Measurements from ENCODE around the gene KCNK15.

Gene KCNK15

DNA sequence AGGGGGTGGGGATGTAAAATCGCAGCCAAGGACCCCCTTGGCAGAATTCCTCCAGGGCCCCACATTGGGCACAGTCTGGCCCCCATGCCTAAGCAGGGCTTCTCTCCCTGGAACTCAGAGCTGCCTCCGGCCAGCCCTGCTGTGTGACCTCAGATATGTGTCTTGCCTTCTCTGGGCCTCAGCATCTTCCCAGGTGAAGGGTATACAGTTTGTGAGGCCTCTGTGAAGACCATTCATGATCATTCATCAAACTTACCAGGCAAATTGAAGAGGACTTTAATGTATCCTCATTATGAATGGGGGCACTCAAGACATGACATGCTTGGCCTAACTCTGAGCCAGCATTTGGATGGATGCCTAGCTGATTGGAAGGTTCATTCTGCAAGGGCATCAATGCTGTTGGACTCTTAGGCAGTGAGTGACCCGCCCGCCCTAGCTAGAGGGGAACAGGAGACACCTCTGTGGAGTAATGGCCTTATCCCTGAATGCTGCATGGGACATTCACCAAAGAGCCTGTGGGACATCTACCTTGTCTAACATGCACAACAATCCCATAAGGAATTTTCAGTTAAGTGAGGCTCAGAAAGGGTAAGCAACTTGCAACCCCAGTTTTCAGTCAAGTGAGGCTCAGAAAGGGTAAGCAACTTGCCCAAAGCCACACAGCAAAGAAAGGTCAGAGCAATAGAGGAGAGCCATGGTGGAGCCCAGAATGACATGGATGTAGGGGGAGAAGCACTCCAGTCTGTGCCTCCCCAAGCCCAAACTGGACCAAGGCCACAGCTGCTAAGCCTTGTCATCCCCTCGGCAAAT is 30.0 kb upstream of the KCNK15 start:
- no peak for DNase-seq

DNA sequence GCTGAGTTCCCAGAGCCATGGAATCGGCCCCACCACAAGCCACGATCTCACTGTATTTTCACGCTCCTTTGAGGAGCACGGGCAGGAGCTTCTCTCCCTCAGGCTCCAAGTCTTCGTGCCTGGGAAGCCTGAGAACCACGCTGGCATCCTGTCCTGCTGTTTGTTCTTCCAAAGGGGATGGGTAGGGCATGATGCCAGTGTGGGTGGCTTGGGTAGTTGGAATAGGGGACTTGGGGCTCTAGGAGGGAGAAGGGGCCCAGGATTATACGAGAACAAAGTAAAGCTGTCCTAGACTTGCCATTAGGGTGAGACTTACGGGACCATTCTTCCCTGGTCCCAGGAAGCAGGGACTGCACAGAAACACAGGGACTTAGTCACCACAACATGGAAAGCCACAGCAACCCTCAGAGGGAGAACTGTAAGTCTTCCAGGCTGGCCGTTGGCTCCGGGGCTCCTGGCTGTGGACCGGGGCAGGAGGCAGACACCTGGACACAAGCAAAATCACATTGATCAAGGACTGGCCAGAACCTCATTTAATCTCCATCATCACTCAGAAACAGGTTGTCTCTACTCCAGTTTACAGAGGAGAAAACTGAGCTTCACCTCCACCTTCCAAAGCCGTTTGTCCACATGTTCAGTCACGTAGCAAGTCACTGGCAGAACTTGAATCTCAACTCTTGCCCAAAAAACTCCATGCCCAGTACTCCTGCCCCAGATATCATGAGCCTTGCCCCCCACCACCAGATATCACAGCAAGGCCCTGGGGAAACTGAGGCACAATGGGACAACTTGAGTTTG is 29.2 kb upstream of the KCNK15 start:
- no peak for DNase-seq

DNA sequence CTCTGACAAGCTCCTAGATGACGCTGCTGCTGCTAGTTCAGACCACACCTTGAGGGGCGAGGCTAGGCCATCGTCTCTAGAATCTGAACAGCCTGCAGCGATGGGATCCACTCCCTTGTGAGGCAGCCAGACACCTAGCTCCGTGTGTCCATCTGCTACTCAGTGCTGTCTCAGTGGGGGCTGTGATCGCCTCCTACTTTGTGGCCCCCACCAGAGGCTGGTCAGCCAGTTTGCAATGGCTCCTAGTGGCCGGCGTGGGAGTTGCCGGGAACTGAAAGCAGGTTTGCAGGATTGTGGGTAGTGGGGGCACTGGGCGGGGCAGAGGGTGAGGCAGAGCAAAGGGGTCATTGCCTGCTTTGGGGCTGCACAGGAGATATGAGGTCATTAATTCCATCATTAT is 27.7 kb upstream of the KCNK15 start:
- DNase-seq, result no peak

DNA sequence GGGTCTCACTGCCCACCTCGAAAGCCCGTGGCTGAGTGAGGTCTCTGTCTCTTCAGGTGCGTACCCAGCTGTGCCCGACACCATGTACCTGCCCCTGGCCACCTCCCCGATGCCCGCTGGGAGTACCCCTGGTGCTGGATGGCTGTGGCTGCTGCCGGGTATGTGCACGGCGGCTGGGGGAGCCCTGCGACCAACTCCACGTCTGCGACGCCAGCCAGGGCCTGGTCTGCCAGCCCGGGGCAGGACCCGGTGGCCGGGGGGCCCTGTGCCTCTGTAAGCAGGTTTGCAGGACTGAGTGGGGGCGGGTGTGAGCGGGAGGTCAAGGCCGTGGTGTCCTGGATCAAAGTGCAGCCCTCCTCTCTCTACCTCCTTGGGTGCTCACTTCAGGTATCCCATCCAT is 25.8 kb upstream of the KCNK15 start:
- DNase-seq, result no peak

DNA sequence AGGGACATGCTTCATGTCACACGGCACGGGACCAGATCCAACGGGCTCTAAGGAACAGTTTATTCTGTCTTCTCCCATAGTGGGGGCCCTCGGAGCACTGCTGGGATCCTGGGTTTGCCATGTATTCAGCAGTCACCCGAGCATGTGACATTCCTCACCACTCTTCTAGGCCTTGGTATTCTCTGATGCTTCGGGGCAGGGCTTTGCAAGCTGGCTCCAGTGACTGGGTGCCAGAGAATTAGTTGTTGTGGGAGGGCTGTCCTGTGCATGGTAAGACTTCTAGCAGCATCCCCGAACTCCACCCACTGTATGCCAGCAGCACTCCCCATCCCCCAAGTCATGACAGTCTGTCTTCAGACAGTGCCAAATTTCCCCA is 25.1 kb upstream of the KCNK15 start:
- DNase-seq, result no peak

DNA sequence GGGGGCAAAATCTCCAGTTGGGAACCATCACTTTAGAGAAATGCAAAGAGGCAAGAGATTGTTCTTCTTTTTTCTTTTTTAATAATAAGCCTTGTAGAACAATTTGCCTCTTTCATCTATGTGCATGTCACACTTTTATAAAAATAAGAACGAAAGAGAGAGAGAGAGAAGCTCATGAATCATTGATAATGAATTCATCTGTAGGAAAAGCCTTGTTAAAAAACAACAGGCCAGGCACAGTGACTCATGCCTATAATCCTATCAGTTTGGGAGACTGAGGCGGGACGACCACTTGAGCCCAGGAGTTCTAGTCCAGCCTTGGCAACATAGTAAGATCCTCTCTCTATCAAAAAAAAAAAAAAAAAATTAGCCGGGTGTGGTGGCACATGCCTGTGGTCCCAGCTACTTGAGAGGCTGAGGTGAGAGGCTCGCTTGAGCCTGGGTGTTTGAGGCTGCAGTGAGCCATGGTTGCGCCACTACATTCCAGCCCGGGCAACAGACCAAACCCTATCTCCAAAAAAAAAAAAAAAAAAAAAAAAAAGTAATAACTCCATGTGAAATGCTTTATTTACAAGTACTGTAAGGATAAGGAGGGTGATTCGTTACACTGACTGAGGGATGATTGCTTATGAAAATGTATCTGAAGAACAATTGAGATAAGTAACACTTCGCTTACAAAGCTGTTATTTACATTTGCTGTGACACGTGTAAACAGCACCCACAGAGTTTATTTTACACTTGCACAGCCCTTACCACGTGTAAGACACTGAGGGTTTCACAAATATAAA is 24.5 kb upstream of the KCNK15 start:
- no peak for DNase-seq

DNA sequence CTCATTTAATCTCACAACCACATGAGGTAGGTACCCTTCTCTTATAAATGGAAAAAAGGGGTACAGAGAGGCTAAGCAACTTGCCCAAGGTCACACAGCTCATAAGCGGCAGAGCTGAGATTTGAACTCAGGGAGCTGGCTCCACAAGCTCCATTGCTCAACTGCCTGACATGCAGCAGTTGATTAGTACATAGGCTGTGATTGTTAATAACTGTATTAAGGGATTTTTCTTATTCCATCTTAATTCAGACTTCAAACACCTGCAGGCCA is 23.9 kb upstream of the KCNK15 start:
- no peak for DNase-seq

DNA sequence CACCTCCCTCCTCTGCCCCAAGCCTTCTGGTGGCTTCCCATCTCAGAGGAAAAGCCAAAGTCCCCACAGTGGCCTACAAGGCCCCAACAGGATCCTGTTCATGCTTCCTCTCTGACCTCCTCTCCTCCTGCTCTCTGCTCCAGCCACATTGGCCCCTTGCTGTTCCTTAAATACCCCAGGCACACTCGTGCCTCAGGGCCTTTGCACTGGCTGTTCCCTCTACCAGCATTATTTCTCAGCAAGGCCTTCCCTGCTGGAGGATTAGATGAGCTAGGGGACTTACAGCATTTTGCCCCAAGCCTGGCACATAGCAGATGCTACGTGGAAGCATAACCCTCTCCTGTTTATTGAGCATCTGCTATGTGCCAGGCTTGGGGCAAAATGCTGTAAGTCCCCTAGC is 22.7 kb upstream of the KCNK15 start:
- no peak for DNase-seq

DNA sequence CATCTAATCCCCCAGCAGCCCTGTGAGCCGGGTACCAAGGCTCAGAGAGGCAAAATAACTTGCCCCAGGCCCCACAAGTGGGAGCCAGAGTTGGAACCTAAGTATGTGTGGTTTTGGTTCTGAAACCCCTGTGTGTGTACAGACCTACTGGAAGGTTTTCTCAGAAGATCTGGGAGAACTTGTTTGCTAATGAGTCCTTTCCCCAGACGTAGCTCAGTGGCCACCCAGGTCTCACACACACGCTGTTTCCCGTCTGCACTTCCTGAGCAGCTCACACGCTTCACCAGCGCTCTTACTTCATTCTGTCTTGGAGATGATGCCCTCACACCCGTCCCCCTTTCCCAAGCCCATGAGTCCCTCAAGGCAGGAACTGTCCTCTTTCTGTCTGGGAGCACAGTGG is 22.3 kb upstream of the KCNK15 start:
- DNase-seq, result no peak

DNA sequence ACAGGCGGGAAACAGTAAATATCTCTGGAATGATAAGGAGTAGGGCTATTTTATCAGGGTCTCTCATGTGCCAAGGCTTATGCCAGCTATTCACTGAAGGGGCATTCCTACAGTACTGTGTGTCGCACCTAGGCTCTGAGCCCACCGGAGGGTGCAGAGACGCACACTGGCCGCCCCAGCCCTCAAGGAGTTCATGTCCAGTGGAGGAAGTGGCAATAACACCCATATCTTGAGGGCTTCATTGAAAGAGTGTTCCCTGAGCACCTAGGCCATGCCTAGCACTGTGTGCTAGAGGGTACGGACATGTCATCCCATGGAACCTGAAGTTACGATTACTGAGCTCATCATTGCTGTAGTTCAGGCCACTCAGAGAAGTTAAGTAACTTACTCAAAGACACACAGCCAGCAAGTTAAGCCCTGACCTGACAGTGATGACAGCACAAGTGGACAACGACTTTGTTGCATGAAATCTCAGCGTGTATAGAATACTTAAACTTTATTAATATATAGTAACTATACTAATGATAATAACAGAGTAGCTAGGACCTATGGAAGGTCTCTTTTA is 21.8 kb upstream of the KCNK15 start:
- no peak for DNase-seq

DNA sequence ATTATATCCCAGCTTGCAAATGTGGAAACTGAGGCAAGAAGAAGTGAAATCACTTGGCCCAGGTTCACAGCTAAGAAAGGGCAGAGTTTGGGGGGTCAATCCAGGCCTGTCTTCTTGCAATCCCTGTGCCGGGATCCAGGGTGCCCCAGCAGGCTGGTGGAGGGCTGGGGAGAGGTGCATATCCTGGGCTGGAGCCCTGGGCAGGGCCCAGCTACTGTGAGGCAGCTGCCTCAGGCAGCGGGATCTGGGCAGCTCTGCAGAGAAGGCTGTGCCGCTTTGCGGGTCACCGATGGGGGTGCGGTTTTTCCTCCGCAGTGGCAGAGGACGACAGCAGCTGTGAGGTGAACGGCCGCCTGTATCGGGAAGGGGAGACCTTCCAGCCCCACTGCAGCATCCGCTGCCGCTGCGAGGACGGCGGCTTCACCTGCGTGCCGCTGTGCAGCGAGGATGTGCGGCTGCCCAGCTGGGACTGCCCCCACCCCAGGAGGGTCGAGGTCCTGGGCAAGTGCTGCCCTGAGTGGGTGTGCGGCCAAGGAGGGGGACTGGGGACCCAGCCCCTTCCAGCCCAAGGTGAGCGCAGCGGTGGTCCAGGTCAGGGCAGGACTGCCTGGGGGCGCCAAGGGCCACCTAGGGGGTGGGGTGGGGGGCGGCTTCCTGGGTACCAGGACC is 21.1 kb upstream of the KCNK15 start:
- DNase-seq, result no peak

DNA sequence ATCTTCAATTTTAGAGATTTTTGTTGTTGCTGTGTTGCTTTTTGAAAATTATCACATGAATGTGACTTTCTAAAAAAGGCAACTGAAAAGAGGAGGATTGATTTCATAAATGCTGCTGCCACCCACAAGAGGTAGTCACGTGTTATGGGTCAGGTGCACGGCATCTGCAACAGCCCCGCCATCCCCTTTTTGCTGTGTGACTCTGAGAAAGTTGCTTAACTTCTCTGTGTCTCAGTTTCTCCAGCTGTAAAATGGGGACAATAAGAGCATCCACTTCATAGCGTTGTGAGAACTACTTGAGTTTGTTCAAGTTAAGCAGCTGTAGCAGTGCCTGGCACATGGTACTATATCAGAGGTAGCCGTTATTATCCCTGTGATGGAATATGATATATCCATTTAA is 19.8 kb upstream of the KCNK15 start:
- no peak for DNase-seq

DNA sequence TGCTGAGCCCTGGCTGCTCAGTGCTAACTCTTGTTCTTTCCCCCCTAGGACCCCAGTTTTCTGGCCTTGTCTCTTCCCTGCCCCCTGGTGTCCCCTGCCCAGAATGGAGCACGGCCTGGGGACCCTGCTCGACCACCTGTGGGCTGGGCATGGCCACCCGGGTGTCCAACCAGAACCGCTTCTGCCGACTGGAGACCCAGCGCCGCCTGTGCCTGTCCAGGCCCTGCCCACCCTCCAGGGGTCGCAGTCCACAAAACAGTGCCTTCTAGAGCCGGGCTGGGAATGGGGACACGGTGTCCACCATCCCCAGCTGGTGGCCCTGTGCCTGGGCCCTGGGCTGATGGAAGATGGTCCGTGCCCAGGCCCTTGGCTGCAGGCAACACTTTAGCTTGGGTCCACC is 18.6 kb upstream of the KCNK15 start:
- DNase-seq, result no peak

DNA sequence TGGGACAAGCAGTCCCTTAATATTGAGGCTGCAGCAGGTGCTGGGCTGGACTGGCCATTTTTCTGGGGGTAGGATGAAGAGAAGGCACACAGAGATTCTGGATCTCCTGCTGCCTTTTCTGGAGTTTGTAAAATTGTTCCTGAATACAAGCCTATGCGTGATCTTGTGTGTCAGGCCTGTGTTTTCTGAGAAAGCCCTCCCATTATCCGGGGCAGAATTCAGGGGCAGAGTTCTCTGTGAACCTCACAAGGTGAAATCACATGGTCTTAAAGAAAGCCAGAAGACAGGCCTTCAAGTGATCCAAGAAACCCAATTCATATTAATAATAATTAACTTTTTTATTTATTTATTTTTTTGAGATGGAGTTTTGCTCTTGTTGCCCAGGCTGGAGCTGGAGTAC is 18.0 kb upstream of the KCNK15 start:
- no peak for DNase-seq

DNA sequence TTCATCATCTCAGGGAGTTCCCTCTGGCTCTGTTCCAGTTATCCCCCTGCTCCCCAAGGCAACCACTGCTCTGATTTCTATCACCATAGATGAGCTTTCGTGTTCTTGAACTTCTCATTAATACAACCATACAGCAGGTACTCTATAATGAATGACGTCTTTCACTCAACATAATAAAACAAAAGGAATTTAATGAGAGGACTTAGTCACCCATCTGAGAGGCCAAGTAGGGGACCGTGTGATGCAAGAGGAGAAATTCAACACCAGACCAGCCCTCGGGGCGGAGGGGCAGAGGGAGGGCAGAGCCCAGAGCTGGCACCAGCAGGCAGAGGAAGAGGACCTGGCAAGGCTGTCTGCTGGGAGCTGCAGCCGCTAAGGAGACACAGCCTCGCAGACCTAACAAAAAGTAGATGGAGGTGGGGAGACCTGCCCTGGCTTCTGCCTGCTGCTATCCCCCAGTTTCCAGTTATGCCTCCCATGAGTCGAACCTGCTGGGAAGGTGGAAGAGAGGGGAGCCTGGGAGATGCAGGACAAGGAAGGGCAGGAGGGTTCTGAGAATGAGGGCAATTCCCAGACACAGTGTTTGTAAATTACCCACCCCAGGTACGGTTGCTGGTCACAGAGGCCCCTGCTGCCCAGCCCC is 16.7 kb upstream of the KCNK15 start:
- no peak for DNase-seq

DNA sequence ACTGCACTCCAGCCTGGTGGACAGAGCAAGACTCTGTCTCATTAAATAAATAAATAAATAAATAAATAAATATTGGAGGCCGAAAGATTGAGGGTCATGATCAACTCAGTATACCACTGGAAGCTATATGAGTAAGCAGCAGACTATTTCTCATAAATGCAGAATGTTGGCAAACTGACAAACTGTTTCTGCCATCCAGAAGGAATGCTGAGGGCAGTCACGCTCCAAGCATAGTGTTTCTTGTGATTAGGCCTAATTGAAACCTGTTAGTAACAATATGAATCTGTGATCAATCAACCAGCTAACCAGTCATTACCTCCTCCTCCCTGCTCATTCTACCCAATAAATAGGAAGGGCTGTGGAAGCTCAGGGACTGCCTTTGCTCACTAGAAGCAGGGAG is 15.2 kb upstream of the KCNK15 start:
- DNase-seq, result no peak

DNA sequence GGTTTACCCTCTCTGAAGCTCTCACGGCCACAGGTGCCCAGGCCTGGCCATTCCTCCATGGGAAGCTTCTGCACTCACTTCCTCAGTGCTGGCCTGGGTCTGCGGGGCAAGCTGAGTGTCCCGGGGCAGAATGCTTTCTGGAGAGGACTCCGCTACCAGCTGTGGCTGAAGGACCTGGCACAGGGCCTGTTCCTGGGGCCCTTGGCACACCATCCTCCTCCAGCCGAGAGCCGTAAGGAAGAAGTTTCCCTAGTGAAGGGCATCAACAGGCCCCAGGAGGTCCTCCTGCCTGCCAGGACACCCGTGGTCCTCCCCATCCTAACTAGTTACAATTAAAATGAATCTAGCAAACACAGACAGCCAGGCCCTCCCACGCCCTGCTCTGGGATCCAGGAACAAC is 14.0 kb upstream of the KCNK15 start:
- DNase-seq, result no peak

DNA sequence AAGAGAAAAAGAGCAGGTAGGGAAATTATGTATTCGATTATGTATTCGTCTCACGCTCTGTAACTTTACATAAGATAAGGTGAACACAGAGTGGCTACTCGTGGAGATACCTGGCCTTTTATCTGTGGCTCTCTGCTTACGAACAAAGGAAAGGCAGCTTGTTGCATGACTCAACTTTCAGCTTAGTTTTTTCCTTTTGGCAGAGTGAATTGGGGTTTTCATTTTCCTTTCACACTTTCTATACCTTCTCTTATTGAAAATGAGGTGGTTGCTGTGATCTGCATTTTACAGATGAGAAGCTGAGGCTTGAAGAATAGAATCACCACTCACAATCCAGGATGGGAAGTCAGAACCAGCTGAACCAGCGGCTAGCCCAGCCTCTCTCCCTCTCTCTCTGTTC is 13.3 kb upstream of the KCNK15 start:
- no peak for DNase-seq

DNA sequence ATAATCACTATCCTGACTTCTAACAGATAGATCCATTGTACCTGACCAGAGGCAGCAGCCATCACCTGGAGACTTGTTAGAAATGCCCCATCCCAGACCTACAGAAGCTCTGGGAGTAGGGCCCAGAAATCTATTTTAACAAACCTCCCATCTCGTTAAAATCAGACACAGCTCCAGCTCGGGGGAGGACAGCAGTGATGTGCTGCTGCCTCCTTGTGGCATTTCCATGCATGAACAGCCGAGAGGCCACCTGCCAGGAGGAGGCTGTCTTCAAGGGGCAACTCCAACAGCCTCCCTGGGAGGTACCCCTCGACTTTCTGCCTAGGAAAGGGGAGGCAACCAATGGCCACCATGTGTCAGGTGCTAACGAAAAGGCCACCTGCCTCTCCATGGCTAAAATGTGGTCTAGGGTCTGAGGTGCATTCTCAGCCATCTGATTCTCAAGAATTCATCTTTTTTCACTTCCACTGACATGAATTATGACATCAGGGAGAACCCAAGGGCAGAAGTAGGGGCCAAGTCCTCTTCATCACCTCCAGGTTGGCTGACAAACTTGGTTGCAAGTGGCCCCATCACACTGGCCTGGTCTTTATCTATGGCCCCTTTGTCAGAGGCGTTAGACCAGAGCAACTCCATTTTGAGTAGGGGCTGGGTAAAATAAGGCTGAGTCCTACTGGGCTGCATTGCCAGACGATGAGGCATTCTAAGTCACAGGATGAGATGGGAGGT is 12.2 kb upstream of the KCNK15 start:
- DNase-seq, result peak; percentile 65

DNA sequence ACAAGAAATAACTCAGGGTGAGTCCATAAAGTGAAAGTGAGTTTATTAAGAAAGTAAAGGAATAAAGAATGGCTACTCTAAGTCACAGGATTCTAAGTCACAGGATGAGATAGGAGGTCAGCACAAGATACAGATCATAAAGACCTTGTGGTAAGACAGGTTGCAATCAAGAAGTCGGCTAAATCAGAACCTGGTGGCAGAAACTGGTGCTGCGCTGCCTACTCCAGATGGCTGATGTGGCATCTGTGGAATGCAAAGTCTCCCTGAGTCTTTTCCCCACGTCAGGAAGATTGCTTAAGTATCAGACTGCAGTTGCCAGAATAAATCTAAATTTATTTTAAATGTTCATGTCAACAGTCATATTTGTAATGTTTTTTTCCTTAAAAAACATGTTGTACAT is 10.7 kb upstream of the KCNK15 start:
- no peak for DNase-seq

DNA sequence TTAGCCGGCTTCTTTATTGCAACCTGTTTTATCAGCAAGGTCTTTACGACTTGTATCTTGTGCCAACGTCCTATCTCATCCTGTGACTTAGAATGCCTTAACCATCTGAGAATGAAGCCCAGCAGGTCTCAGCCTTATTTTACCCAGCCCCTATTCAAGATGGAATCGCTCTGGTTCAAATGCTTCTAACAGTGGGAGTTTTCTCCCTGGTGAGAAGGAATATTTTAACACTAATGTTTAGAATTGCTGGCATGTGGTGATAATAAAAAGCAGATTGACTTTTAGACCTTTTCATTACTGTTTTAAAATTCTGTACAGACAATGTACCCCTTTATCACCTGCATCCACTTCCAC is 9.9 kb upstream of the KCNK15 start:
- no peak for DNase-seq
